OCI-M2 (cell line): ENCODE results near the gene ATF7IP.
"Not testable (repeated sequence)": the region's sequence is repeated elsewhere in the genome, so short reads cannot be mapped to it uniquely, and the experiment has no call there.

Source experiments
- DNase-seq: peaks from one replicate; lab custom pipeline; 2025; ENCODE audit not compliant: unreplicated experiment; lab: John Stamatoyannopoulos, UW

Gene ATF7IP

GRCh38 chr12:14367040-14367661 lies 1.7 kb downstream of the ATF7IP start:
- no peak for DNase-seq

GRCh38 chr12:14369311-14369710 lies 3.8 kb downstream of the ATF7IP start:
- DNase-seq: no peak

GRCh38 chr12:14373217-14373616 lies 7.7 kb downstream of the ATF7IP start:
- DNase-seq: no peak

GRCh38 chr12:14379508-14379907 lies 14.0 kb downstream of the ATF7IP start:
- DNase-seq: no peak

GRCh38 chr12:14384783-14385638 lies 19.5 kb downstream of the ATF7IP start:
- no peak for DNase-seq

GRCh38 chr12:14387219-14387871 lies 21.9 kb downstream of the ATF7IP start:
- no peak for DNase-seq

GRCh38 chr12:14390449-14390848 lies 25.0 kb downstream of the ATF7IP start:
- DNase-seq: no peak

GRCh38 chr12:14390870-14391530 lies 25.5 kb downstream of the ATF7IP start:
- DNase-seq: no peak

GRCh38 chr12:14393751-14394150 lies 28.3 kb downstream of the ATF7IP start:
- DNase-seq: no peak

GRCh38 chr12:14394317-14395073 lies 29.0 kb downstream of the ATF7IP start:
- no peak for DNase-seq

GRCh38 chr12:14395074-14395778 lies 29.7 kb downstream of the ATF7IP start:
- DNase-seq: no peak

- DNase-seq: no peak
Measured at GRCh38 chr12:14396071-14396470, 30.6 kb downstream of the ATF7IP start.

GRCh38 chr12:14399871-14400270 lies 34.4 kb downstream of the ATF7IP start:
- DNase-seq: no peak

- no peak for DNase-seq
Measured at GRCh38 chr12:14400599-14400998, 35.1 kb downstream of the ATF7IP start.

- DNase-seq: not testable (repeated sequence)
Measured at GRCh38 chr12:14401267-14401666, 35.8 kb downstream of the ATF7IP start.

GRCh38 chr12:14402697-14403096 lies 37.2 kb downstream of the ATF7IP start:
- no peak for DNase-seq

- DNase-seq: no peak
Measured at GRCh38 chr12:14403293-14403692, 37.8 kb downstream of the ATF7IP start.

GRCh38 chr12:14403711-14404196 lies 38.3 kb downstream of the ATF7IP start:
- no peak for DNase-seq

- DNase-seq: not testable (repeated sequence)
Measured at GRCh38 chr12:14405407-14405806, 39.9 kb downstream of the ATF7IP start.

- no peak for DNase-seq
Measured at GRCh38 chr12:14408208-14408607, 42.7 kb downstream of the ATF7IP start.
